K562 (cell line): ENCODE measurements around the gene SSTR1. TPM values are rescaled to one million over a fixed set of nuclear protein-coding genes. Genes with fewer than 3 reads are reported as not detected.

Experiments
- ATAC-seq: fragments of 200-7000 bp; cut with Tn5 transposase; 3 replicates; pipeline ENCODE4 v1.9.1; 2020; ENCODE audit warnings: moderate library complexity
- BruUV-seq: library from RNA; stranded (reverse); fragments of 400-500 nt; replicated peaks from 2 replicates; lab custom pipeline; 2021; lab: Mats Ljungman, UMichigan
- CTCF ChIA-PET: fragments of 300-600 bp; formaldehyde crosslinking; extraction: SDS; loops from one replicate; lab custom pipeline; 2021; ENCODE audit warnings: low intra/inter-chr PET ratio; lab: Yijun Ruan, JAX
- POLR2A ChIA-PET: fragments of 300-600, 350-650 bp; sonication (Branson Sonifier 250); formaldehyde crosslinking; extraction: SDS; loops from one replicate; lab custom pipeline; 2021; ENCODE audit warnings: antibody characterized with exemption, inconsistent platforms; lab: Yijun Ruan, JAX
- DNase-seq, 4 experiments: peaks; one replicate each; pipeline versions ENCODE4 v3.0.0 to v3.0.0-alpha.2; 2011 to 2018; ENCODE audit warnings: low spot score in 3 of 4, mixed read lengths in 3 of 4; ENCODE audit errors: extremely low read depth in 1 of 4
- FAIRE-seq: peaks from 2 replicates; lab custom pipeline; 2011; peaks lifted over from hg19 to GRCh38; lab: Jason Lieb, UNC
- H2AFZ ChIP-seq: 2 replicates; pipeline ENCODE4 v1.6.0; 2011; ENCODE audit warnings: low read depth, low read length, control low read depth, inconsistent platforms
- H3K27ac ChIP-seq: fragments of 200-600 bp; 3 replicates; pipeline ENCODE4 v1.8.0; 2011; ENCODE audit warnings: low read depth, mild to moderate bottlenecking, control low read depth, inconsistent platforms, low read length, moderate library complexity, mixed read lengths; ENCODE audit errors: extremely low read depth
- H3K27me3 ChIP-seq, 2 experiments: fragments of 300-600 bp in 1 of 2; 2 replicates in 1 of 2; 3 replicates in 1 of 2; pipeline versions ENCODE4 v1.6.0 to v1.8.0; 2011; ENCODE audit warnings: inconsistent platforms in 2 of 2, low read length in 2 of 2, mild to moderate bottlenecking in 1 of 2, mixed read lengths in 1 of 2, moderate library complexity in 1 of 2; ENCODE audit not compliant: control insufficient read depth in 2 of 2, insufficient read depth in 2 of 2
- H3K36me3 ChIP-seq: fragments of 300-600 bp; 3 replicates; pipeline ENCODE4 v1.8.0; 2011; ENCODE audit warnings: mild to moderate bottlenecking, low read length, inconsistent platforms; ENCODE audit not compliant: control insufficient read depth, insufficient read depth
- H3K4me1 ChIP-seq, 2 experiments: fragments of 200-600 bp in 1 of 2; replicated peaks in 1 of 2; 2 replicates in 1 of 2; 3 replicates in 1 of 2; pipeline versions ENCODE4 v1.5.1 to v1.8.0; 2011; ENCODE audit warnings: inconsistent platforms in 2 of 2, low read length in 2 of 2, mild to moderate bottlenecking in 1 of 2, mixed read lengths in 1 of 2, moderate library complexity in 1 of 2; ENCODE audit not compliant: control insufficient read depth in 2 of 2, insufficient read depth in 2 of 2
- H3K4me2 ChIP-seq: 2 replicates; pipeline ENCODE4 v1.6.1; 2011; ENCODE audit warnings: low read length, control low read depth, inconsistent platforms, mixed read lengths; ENCODE audit not compliant: insufficient read depth
- H3K4me3 ChIP-seq: fragments of 200-600 bp; sonication (generic), shearing (Covaris generic); 2 replicates; pipeline ENCODE4 v1.5.1; 2016; ENCODE audit warnings: control low read depth, inconsistent platforms
- H3K79me2 ChIP-seq: fragments of 200-600 bp; 3 replicates; pipeline ENCODE4 v1.8.0; 2011; ENCODE audit warnings: low read length, inconsistent platforms; ENCODE audit not compliant: control insufficient read depth, insufficient read depth
- H3K9ac ChIP-seq, 2 experiments: 2 replicates each; pipeline versions ENCODE4 v1.6.0 to v1.6.1; 2011; ENCODE audit warnings: low read depth in 2 of 2, low read length in 2 of 2, control low read depth in 1 of 2, inconsistent platforms in 1 of 2, mild to moderate bottlenecking in 1 of 2, mixed read lengths in 1 of 2; ENCODE audit not compliant: insufficient read depth in 1 of 2
- H3K9me1 ChIP-seq: one replicate; pipeline ENCODE4 v1.6.0; 2011; ENCODE audit warnings: inconsistent platforms, mild to moderate bottlenecking, low read length, moderate library complexity; ENCODE audit not compliant: control insufficient read depth, insufficient read depth
- H3K9me3 ChIP-seq: replicated peaks from 2 replicates; pipeline ENCODE4 v1.5.1; 2011; ENCODE audit warnings: low read depth, low read length, inconsistent platforms; ENCODE audit not compliant: control insufficient read depth, insufficient read depth
- H4K20me1 ChIP-seq: replicated peaks from 2 replicates; pipeline ENCODE4 v1.6.1; 2011; ENCODE audit warnings: low read length, inconsistent platforms, mixed read lengths; ENCODE audit not compliant: control insufficient read depth, insufficient read depth
- EP300 ChIP-seq: IDR thresholded peaks from 2 replicates; pipeline ENCODE4 v1.6.1; 2012; ENCODE audit warnings: low read length, improper control_type of control experiment
- FIP1L1 ChIP-seq: fragments of 200-400 bp; formaldehyde crosslinking; IDR thresholded peaks from 2 replicates; pipeline ENCODE4 v1.6.1; 2018; ENCODE audit warnings: mild to moderate bottlenecking, low read depth, low read length; ENCODE audit not compliant: poor library complexity, severe bottlenecking
- LCOR ChIP-seq: sonication (generic); formaldehyde crosslinking; IDR thresholded peaks from 2 replicates; pipeline ENCODE4 v1.8.0; 2022; ENCODE audit warnings: mild to moderate bottlenecking, missing genetic modification reagents
- NFIX ChIP-seq: fragments of 250-450 bp; sonication (Bioruptor Pico); IDR thresholded peaks from 2 replicates; pipeline ENCODE4 v1.4.0; 2020; ENCODE audit warnings: low read depth, mild to moderate bottlenecking, moderate library complexity
- NR3C1 ChIP-seq: sonication (generic); formaldehyde crosslinking; IDR thresholded peaks from 2 replicates; pipeline ENCODE4 v1.8.1; 2022; ENCODE audit warnings: missing genetic modification reagents
- POLR2H ChIP-seq: IDR thresholded peaks from 2 replicates; pipeline ENCODE4 v1.6.1; 2016; ENCODE audit warnings: missing genetic modification characterization, low read depth, mild to moderate bottlenecking, control low read depth, missing compliant biosample characterization, moderate library complexity
- SRSF7 ChIP-seq: fragments of 200-400 bp; formaldehyde crosslinking; optimal IDR thresholded peaks from 2 replicates; pipeline ENCODE3; 2017; ENCODE audit warnings: mild to moderate bottlenecking, low read depth, low read length
- U2AF2 ChIP-seq: fragments of 200-400 bp; formaldehyde crosslinking; optimal IDR thresholded peaks from 2 replicates; pipeline ENCODE3; 2017; ENCODE audit warnings: low read depth, mild to moderate bottlenecking, low read length
- ZNF584 ChIP-seq: fragments of 200-800 bp; sonication (Bioruptor generic); IDR thresholded peaks from 2 replicates; pipeline ENCODE4 v1.6.1; 2016; ENCODE audit warnings: low read depth, mild to moderate bottlenecking, missing genetic modification characterization, missing compliant biosample characterization
- ZNF668 ChIP-seq: fragments of 250-450 bp; sonication (Bioruptor Pico); IDR thresholded peaks from 2 replicates; pipeline ENCODE4 v1.8.0; 2022; ENCODE audit warnings: mild to moderate bottlenecking, inconsistent platforms
- ZNF740 ChIP-seq, 3 experiments: fragments of 200-800 bp in 1 of 3; sonication (Bioruptor generic) in 1 of 3; sonication (generic) in 1 of 3; formaldehyde crosslinking in 1 of 3; IDR thresholded peaks; 2 replicates each; pipeline versions ENCODE4 v1.6.1 to v1.8.0; 2016 to 2022; ENCODE audit warnings: mild to moderate bottlenecking in 2 of 3, missing compliant biosample characterization in 2 of 3, missing genetic modification characterization in 2 of 3, missing genetic modification reagents in 1 of 3
- ZNF764 ChIP-seq: fragments of 250-450 bp; sonication (Bioruptor Pico); IDR thresholded peaks from 2 replicates; pipeline ENCODE4 v1.4.0; 2020; ENCODE audit warnings: low read depth, mild to moderate bottlenecking, moderate library complexity
- WGBS: fragments of 100-300 bp; shearing (Covaris generic); methylation state at CpG from one replicate; pipeline ENCODE4 v1.1.6; 2016; ENCODE audit warnings: low coverage, mixed read lengths; ENCODE audit not compliant: insufficient coverage; ENCODE audit errors: missing lambda C conversion rate; 5-methylcytosine and 5-hydroxymethylcytosine counted together
- in situ Hi-C: fragments of 300-500 bp; cut with MboI; formaldehyde crosslinking; loops from 4 replicates; pipeline ENCODE4 v1.15.0; 2018; ENCODE audit warnings: inconsistent platforms, mixed read lengths
- intact Hi-C: fragments of 100-400 bp; cut with micrococcal nuclease; formaldehyde crosslinking; loops from 2 replicates; pipeline ENCODE4 v1.14.2; 2022
- polyA plus RNA-seq, 8 experiments: library from polyadenylated mRNA; depleted of rRNA in 4 of 8; stranded (reverse) in 5 of 8; unstranded in 3 of 8; fragments of >200 nt; fragmentation: Nextera tagmentation in 2 of 8; fragmentation: Illumina TruSeq in 1 of 8; extraction: Ambion mirVana in 2 of 8; extraction: Trizol in 1 of 8; gene quantifications; 2 replicates each; pipeline versions ENCODE4 v1.2.1 to v1.2.3, GENCODE V29; 2011 to 2014; ENCODE audit warnings: inconsistent platforms in 1 of 8, missing spikeins in 1 of 8
- total RNA-seq, 7 experiments: library from RNA; depleted of rRNA in 6 of 7; stranded (reverse); fragments of >200 nt in 6 of 7; fragmentation: Illumina TruSeq in 2 of 7; extraction: Trizol in 2 of 7; gene quantifications; 2 replicates each; pipeline versions ENCODE4 v1.2.1 to v1.2.3, GENCODE V29; 2011 to 2021; ENCODE audit warnings: low replicate concordance in 1 of 7
- TF ChIP-seq, protein P1 (sequence below), 2 experiments: fragments of 450-650 bp in 1 of 2; sonication (generic) in 1 of 2; formaldehyde crosslinking; conservative IDR thresholded peaks; 2 replicates each; pipeline versions ENCODE4 v1.4.0 to v1.8.1; 2020 to 2022; ENCODE audit warnings: mild to moderate bottlenecking in 1 of 2, missing genetic modification reagents in 1 of 2
- TF ChIP-seq, protein P2 (sequence below): fragments of 450-650 bp; formaldehyde crosslinking; IDR thresholded peaks from 2 replicates; pipeline ENCODE4 v1.4.0; 2020; ENCODE audit warnings: mild to moderate bottlenecking, mixed read lengths
- TF ChIP-seq, protein P3 (sequence below): sonication (generic); formaldehyde crosslinking; IDR thresholded peaks from 2 replicates; pipeline ENCODE4 v1.8.1; 2023; ENCODE audit warnings: mild to moderate bottlenecking, missing genetic modification reagents, moderate library complexity

Gene SSTR1
- total and polyA plus RNA-seq, 9 of the 15 experiments (the other 6 are each of a cell fraction or from before 2014, with no cell fraction given): not detected

GRCh38 chr14:38184132-38184531 lies 23.6 kb upstream of the SSTR1 start (continued):
- TF ChIP-seq, protein P1, sequence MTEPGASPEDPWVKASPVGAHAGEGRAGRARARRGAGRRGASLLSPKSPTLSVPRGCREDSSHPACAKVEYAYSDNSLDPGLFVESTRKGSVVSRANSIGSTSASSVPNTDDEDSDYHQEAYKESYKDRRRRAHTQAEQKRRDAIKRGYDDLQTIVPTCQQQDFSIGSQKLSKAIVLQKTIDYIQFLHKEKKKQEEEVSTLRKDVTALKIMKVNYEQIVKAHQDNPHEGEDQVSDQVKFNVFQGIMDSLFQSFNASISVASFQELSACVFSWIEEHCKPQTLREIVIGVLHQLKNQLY (CRISPR knock-in tag; conservative IDR thresholded peaks at IDR 0.05): no peak

DNA sequence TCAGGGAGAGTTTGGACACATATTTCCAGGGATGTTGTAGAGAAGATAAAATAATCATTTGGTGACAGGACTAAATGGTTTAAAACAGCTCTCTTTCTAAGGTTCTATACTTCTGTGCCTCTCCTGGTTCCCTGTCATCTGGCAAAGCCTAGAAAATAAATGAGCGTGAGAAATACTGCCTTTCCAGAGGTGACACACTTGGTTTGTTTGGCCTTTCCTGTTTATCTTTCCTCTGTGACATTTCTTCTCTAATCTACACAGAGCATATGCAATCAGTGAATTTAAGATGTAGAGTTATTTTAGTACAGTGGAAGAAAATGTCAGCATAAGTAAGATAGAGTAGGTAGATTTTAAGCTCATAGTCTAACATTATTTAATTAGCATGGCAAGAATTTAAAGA lies 22.0 kb upstream of the SSTR1 start:
- no peaks in the 10 kb centered on the region for H3K9me1 ChIP-seq
- H4K20me1 ChIP-seq: no peaks in the 10 kb centered on the region
- DNase-seq (no peak), ATAC-seq (no peak), FAIRE-seq (no peak)
- no peak overlapping the region for H3K9ac ChIP-seq
- H2AFZ ChIP-seq: no peak overlapping the region
- no peak overlapping the region for H3K27ac ChIP-seq
- H3K4me3 ChIP-seq: no peak overlapping the region
- no peaks in the 10 kb centered on the region for H3K4me1 ChIP-seq
- ChIA-PET CTCF (no interaction called here), POLR2A (no interaction called here)
- intact Hi-C loops: no loop called here
- no peaks in the 10 kb centered on the region for H3K36me3 ChIP-seq
- in situ Hi-C loops: no loop called here
- WGBS: 0% methylated on average over 1 of the region's 1 CpG
- no TSS peak for BruUV-seq
- no peaks in the 10 kb centered on the region for H3K9me3 ChIP-seq
- TF ChIP-seq ZNF584 (no peak), ZNF668 (CRISPR knock-in tag) (no peak), FIP1L1 (no peak), POLR2H (tag) (no peak), EP300 (no peak), SRSF7 (no peak), U2AF2 (no peak), NR3C1 (CRISPR knock-in tag) (no peak), NFIX (CRISPR knock-in tag) (no peak), ZNF764 (CRISPR knock-in tag) (no peak), LCOR (CRISPR knock-in tag) (no peak), ZNF740 (CRISPR knock-in tag; IDR thresholded peaks at IDR 0.05) (no peak), ZNF740 (tag; IDR thresholded peaks at IDR 0.05) (no peak)
- TF ChIP-seq, protein P2, sequence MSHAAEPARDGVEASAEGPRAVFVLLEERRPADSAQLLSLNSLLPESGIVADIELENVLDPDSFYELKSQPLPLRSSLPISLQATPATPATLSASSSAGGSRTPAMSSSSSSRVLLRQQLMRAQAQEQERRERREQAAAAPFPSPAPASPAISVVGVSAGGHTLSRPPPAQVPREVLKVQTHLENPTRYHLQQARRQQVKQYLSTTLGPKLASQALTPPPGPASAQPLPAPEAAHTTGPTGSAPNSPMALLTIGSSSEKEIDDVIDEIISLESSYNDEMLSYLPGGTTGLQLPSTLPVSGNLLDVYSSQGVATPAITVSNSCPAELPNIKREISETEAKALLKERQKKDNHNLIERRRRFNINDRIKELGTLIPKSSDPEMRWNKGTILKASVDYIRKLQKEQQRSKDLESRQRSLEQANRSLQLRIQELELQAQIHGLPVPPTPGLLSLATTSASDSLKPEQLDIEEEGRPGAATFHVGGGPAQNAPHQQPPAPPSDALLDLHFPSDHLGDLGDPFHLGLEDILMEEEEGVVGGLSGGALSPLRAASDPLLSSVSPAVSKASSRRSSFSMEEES (CRISPR knock-in tag): no peak
- TF ChIP-seq, protein P3, sequence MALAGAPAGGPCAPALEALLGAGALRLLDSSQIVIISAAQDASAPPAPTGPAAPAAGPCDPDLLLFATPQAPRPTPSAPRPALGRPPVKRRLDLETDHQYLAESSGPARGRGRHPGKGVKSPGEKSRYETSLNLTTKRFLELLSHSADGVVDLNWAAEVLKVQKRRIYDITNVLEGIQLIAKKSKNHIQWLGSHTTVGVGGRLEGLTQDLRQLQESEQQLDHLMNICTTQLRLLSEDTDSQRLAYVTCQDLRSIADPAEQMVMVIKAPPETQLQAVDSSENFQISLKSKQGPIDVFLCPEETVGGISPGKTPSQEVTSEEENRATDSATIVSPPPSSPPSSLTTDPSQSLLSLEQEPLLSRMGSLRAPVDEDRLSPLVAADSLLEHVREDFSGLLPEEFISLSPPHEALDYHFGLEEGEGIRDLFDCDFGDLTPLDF (CRISPR knock-in tag): no peak
- no peak overlapping the region for H3K4me2 ChIP-seq
- H3K79me2 ChIP-seq: no peaks in the 10 kb centered on the region
- no peaks in the 10 kb centered on the region for H3K27me3 ChIP-seq
